GM12874 (cell line): Measurements from ENCODE around the gene PGRMC1.

Experiments used
- TF ChIP-seq, protein P1 (sequence below): IDR thresholded peaks from 2 replicates; pipeline ENCODE4 v1.5.1; 2011; ENCODE audit warnings: low read depth, mild to moderate bottlenecking, control low read depth, low read length, moderate library complexity; ENCODE audit not compliant: insufficient read depth

Gene PGRMC1

DNA sequence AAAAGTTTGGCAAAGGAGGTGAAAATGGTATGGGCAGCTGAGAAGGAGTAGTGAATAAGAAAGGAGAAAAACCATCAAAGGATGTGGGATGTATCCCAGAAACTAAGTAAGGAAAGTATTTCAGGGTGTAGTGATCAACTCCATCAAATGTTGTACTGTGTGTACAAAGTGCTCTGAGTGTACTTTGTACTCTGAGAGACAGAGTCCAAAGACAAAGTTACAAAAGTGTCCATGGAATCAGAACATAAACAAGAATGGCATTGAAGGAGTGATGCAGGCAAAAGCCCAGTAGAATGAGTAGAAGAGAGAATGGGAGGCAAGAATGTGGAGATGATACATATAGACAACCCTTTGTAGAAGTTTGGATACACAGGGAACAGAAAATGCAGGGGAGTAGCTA lies 12.3 kb upstream of the PGRMC1 start:
- TF ChIP-seq, protein P1, sequence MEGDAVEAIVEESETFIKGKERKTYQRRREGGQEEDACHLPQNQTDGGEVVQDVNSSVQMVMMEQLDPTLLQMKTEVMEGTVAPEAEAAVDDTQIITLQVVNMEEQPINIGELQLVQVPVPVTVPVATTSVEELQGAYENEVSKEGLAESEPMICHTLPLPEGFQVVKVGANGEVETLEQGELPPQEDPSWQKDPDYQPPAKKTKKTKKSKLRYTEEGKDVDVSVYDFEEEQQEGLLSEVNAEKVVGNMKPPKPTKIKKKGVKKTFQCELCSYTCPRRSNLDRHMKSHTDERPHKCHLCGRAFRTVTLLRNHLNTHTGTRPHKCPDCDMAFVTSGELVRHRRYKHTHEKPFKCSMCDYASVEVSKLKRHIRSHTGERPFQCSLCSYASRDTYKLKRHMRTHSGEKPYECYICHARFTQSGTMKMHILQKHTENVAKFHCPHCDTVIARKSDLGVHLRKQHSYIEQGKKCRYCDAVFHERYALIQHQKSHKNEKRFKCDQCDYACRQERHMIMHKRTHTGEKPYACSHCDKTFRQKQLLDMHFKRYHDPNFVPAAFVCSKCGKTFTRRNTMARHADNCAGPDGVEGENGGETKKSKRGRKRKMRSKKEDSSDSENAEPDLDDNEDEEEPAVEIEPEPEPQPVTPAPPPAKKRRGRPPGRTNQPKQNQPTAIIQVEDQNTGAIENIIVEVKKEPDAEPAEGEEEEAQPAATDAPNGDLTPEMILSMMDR, result no peak

DNA sequence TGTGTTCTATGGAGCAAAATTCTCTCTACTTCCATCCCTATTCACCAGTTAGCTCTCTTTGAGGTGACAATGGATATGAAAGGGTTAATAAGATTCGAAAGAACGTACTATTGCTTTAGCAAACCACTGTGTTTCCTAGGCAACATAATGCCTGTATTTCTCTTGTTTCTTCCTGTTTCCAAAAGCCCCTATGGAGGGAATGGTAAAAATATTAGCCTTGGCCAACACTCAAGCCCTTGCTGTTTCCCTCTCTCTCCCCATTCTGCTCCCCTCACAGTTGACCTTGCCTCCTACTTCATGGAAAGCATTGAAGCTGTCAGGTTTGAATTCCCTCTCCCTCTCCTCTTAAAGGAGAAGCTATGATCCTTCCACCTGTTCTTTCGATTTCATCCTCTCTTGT lies 9.6 kb upstream of the PGRMC1 start:
- TF ChIP-seq, protein P1, result no peak

DNA sequence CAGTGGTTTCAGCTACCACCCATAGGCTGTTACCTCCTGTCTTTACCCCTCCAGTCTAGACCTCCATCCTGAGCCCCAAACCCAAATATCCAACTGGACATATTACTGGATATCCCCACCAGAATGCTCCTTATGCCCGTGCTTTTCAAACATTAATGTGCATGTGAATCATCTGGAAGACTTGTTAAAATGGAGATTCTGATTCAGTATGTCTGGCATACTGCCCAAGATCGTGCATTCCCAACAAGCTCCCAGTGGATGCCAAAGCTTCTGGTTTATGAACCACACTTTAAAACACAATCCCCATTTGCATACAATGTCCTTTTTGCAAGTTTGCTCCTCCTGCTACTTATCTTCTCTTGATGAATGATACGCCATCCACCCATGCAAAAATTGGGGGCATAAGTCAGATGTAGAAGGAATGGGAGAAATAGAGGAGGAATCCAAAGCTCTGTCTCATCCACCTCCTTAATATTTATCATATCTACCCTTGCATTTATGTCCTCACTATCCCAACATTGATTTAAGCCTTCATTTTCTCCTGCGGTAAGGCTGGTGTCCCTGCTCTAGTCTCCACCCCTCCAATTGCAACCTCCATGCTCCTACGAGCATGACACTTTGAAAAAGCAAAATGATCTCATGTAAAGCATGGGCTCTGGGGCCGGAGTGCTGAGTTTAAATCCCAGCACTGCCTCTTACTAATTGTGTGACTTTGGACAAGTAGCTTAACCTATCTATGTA lies 7.4 kb upstream of the PGRMC1 start:
- TF ChIP-seq, protein P1, result no peak

DNA sequence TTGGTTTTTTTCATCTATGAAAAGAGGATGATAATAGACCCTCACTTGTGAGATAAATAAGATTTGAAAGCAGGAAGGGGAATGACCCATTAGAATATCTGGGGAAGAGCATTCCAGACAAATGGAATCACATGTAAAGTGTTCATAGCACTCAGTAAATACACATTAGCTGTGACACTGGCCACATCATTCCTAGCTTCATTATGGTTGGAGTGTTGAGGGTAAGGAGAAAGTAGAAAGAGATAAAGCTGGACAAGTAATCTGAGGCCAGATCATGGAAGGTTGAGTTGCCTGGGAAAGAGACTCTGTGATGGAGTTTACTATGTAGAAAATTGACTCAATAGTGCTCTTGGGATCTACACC lies 6.9 kb upstream of the PGRMC1 start:
- TF ChIP-seq, protein P1, result no peak

DNA sequence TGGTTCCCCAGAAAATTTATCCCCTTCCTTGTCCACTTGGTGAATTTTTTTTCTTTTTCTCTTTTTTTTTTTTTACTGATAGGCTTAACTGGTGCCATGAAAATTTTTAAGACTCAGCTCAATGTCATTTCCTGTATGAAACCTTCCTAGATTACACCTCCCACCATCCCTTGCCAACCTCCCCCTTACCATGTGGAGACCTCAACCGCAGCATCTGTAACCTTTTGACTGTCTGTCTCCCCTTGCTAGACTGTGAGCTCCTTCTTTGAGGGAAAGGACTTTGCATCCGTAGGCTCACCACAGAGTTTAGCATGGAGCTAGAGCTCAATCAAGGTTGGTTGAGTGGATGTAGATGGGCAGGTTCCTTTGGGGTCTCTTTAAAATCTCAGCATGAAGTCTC lies 5.2 kb upstream of the PGRMC1 start:
- TF ChIP-seq, protein P1, result no peak

DNA sequence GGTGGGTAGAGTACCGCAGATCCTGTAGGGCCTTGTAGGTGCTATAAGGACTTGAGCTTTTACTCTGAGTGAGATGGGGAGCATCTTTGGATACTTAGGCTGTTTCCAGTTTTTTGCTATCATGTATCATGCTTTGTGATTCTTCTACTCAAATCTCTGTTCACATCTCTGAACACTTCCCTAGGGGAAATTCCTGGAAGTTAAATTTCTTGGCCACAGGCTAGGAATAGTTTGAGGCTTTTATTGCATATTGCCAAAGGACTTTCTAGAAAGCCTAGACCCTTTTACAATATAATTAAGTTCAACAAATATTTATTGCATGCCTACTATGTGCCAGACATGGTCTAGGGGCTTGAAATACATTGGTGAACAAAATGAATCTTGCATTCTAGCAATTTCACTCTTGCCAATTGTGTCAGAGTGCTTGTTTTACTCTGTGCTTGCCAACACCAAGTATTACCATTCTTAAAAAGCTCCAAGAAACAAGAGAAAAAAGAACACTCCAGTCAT lies 4.1 kb upstream of the PGRMC1 start:
- TF ChIP-seq, protein P1, result no peak

DNA sequence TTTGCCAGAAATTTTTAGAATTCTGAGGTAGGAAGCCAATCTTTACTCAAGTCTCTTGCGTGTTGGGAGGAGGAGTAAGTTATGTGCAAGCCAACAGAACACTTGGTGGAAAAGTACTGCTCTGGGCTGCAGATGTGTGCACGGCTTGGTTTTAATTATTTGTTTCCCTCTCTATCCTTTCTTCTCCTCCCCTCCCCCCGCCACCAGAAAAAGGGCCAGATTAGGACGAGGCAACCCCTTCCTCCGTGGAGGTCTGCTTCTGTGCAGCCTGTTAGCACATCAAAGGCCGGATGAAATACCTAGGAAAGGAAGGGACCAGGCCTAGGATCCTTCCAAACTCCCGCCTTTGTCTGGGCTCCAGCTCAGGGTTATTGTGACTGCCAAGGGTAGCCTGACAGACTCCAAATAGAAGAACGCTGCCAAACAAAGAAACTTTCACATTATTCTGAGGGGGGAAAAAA lies 1.0 kb upstream of the PGRMC1 start:
- TF ChIP-seq, protein P1, result no peak
